NB4 (cell line): ENCODE results near the gene FADD.
A peak's percentile ranks its signal among the peaks of the same experiment; 100 is the strongest.

Experiments used
- DNase-seq: peaks from one replicate; pipeline ENCODE4 v3.0.0; 2010; ENCODE audit warnings: low read depth
- H3K4me3 ChIP-seq: one replicate; pipeline ENCODE4 v1.5.1; 2011; ENCODE audit warnings: mild to moderate bottlenecking, low read depth, low read length, moderate library complexity
- CTCF ChIP-seq: IDR thresholded peaks from one replicate; pipeline ENCODE4 v1.5.1; 2012; ENCODE audit warnings: low read depth, low read length
- MAX ChIP-seq: IDR thresholded peaks from 2 replicates; pipeline ENCODE4 v1.6.1; 2011; ENCODE audit warnings: low read depth, low read length
- MYC ChIP-seq: IDR thresholded peaks from 2 replicates; pipeline ENCODE4 v1.6.1; 2011; ENCODE audit warnings: low read depth, low read length
- POLR2A ChIP-seq: IDR thresholded peaks from 2 replicates; pipeline ENCODE4 v1.6.1; 2011; ENCODE audit warnings: mild to moderate bottlenecking; ENCODE audit not compliant: insufficient read length; ENCODE audit errors: extremely low read depth

Gene FADD

DNA sequence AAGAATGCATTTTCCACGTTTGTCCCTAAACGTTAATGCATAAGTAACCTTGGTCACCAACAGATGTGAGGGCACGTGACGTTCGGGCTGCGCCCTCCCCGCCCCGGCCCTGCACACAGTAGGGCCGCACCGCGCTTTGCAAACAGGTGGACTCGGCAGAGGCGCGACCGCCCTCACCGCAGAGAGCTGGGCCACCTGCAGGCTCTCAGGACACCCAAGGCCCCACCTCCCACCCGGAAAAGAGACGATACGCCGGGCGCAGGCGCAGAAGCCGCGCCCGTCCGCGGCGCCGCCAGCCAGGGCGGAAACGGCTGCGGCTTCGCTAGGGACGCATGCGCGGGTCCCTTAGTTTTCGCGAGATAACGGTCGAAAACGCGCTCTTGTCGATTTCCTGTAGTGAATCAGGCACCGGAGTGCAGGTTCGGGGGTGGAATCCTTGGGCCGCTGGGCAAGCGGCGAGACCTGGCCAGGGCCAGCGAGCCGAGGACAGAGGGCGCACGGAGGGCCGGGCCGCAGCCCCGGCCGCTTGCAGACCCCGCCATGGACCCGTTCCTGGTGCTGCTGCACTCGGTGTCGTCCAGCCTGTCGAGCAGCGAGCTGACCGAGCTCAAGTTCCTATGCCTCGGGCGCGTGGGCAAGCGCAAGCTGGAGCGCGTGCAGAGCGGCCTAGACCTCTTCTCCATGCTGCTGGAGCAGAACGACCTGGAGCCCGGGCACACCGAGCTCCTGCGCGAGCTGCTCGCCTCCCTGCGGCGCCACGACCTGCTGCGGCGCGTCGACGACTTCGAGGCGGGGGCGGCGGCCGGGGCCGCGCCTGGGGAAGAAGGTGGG is at the start of gene FADD:
FADD (plus strand) TSS at position 377 of the 831 bp plus-strand sequence; CDS start at position 541, 164 bp downstream.
- peak; percentile 95 for DNase-seq
- H3K4me3 ChIP-seq = peak within 1 kb of the TSS; percentile 99
- peak; percentile 62 for TF ChIP-seq MYC
- peak; percentile 94 for TF ChIP-seq POLR2A
- peak; percentile 13; the same call in 1 of the 2 replicates for TF ChIP-seq MAX
- TF ChIP-seq CTCF = no peak

DNA sequence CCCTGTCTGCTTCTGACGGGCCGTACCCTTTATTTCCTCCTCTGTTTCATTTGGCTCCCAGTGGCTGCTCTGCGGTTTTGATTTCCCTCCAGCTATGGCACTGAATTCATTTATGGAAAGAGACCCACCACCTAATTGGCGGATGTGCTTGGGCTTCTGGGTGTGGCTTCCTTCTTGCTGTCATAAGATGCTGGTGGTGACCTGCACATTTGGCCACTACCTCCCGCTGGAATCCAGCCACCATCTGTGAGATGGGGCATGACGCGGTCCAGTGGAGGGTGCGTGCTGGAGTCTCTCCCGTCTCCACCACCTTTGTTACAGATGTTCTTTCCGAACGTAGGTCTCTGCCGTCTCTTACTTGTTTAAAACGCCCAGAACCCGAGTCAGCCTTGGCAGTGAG is 47.7 kb upstream of the FADD start:
- DNase-seq = no peak
- no peak for TF ChIP-seq MYC
- no peak for TF ChIP-seq MAX
- no peak for TF ChIP-seq POLR2A
- no peak for TF ChIP-seq CTCF
- H3K4me3 ChIP-seq = no peak overlapping the region

DNA sequence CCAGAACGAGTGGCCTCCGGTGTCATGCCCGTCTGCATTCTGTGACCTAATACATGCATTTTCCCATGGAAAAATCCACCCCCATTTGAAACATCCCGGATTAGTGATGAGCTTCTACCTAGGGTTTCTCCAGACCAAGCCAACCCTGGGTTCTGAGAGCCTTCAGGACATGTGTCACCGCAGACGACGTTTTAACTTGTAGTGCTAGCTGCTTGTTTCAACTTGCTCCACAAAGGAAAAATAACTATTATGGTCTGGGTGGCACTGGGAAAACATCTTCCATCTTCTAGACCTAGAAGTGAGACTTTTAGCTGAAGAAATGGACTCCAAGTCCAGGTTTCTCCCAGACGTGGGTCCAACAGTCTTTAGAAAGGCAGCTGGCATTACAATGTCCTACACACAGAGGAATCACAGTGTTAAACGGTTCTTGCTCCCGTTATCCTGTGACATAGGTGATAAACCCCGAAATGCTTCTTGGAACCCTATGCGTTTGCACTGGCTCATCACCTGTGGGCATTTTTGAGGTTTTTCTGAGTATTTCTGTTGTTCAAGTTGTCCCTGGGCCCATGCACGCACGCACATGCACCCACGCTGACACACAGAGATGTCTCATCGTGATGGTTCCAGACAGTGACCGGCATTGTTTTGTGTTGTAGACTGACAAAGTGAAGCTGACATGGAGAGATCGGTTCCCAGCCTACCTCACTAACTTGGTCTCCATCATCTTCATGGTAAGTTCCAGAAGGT is 46.6 kb upstream of the FADD start:
- H3K4me3 ChIP-seq = no peak overlapping the region
- DNase-seq = no peak
- no peak for TF ChIP-seq MAX
- no peak for TF ChIP-seq POLR2A
- no peak for TF ChIP-seq CTCF
- TF ChIP-seq MYC = no peak

DNA sequence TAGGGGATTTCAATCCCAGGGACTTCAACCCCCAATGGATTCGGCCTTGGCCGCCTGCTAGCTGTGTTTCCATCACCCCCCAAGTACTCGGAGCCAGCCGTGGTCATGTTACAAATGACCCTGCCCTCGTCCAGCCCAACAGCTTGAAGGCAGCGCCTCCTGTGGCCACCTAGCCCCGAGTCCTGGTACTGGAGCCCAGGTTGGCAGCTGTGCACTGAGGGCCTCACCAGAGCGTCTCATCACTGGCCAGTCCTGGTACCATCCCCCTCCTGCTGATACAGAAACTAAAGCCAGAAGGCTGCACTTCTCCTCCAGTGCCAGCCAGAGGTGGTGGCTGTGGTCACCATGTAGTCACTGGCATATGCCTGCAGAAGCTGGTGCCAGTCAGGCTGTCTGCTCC is 44.9 kb upstream of the FADD start:
- TF ChIP-seq MYC = no peak
- TF ChIP-seq CTCF = peak; percentile 41
- peak; percentile 23 for DNase-seq
- no peak overlapping the region for H3K4me3 ChIP-seq

DNA sequence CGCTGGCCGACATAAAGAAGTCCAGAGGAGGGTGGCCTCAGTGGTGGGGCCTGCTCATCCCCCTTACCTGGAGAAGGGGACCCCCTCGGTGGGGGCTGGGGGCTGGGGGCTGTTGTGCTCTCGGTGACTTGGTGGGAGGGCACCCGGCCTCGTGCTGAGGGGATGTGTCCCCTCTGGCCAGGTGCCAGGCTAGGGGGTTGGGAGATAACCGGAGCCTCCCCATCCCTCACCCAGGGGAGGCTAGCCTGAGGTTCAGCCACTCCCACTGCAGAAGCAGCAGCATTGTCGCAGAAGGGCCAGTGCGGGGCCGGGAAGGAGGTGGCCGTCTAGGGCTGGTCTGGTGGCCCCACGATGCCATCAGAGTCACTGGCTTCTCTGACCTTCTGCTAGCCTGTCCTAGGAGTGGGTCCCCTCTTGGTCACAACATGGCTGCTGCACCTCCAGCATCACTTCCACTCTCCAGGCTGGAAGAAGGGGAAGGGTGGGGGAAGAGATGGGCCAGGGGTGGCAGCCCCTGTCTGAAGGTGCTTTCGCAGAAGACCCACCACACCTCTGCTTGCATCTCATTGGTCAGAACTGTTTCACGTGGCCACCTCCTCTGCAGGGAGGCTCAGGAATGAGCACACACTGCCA is 44.2 kb upstream of the FADD start:
- no peak overlapping the region for H3K4me3 ChIP-seq
- DNase-seq = no peak
- TF ChIP-seq MYC = no peak
- TF ChIP-seq CTCF = no peak
- no peak for TF ChIP-seq POLR2A
- no peak for TF ChIP-seq MAX
